ENCODE measurements around the gene LYVE1. TPM values are rescaled to one million over a fixed set of nuclear protein-coding genes. Genes with fewer than 3 reads are reported as not detected.

The LYVE1 gene
- polyA plus RNA-seq, 1 of the 3 experiments (the other 2 are of a cell fraction): not detected

GRCh38 chr11:10592331-10592730, 23.9 kb upstream of the LYVE1 start:
- Histone ChIP-seq H3K4me3 (ENCODE audit: low read depth in 2 of 2, low read length in 1 of 2) (no peak overlapping the region), H3K9me2 (no peaks in the 10 kb centered on the region; the same call in 1 of the 2 replicates), H3K4me2 (no peak overlapping the region), H4K20me1 (ENCODE audit: insufficient read depth) (no peaks in the 10 kb centered on the region), H3K36me3 (replicated peaks in 1 of 2; ENCODE audit: control insufficient read depth in 1 of 2, insufficient read depth in 2 of 2, low read length in 1 of 2) (no peaks in the 10 kb centered on the region), H3F3A (replicated peaks; ENCODE audit: insufficient read depth) (peaks cover 10% of the 10 kb centered on the region), H2AFZ (ENCODE audit: low read depth) (peak overlapping the region; percentile 54; the same call in 1 of the 2 replicates), H3K79me2 (ENCODE audit: insufficient read depth) (no peaks in the 10 kb centered on the region), H3K9me3 (no peaks in the 10 kb centered on the region), H3K9ac (no peak overlapping the region), H3K4me1 (ENCODE audit: control insufficient read depth in 1 of 2, insufficient read depth in 2 of 2, low read depth in 1 of 2, low read length in 1 of 2) (peaks cover 0 to 25% of the 10 kb centered on the region in 2 experiments; a peak in 2 of 4 replicates), H3K27me3 (ENCODE audit: insufficient read depth) (no peaks in the 10 kb centered on the region), H3K27ac (ENCODE audit: low read depth in 2 of 2, low read length in 1 of 2) (peak overlapping the region in 1 of 2 experiments; percentile 70; a peak in 2 of 4 replicates)
- 9% methylated on average over 2 of the region's 2 CpGs for WGBS (ENCODE audit: low lambda C conversion rate)
- DNase-seq: no peak
- TF ChIP-seq FOXM1 (IDR thresholded peaks at IDR 0.05; ENCODE audit: low read depth) (no peak), JUND (IDR thresholded peaks at IDR 0.05) (peak; percentile 28; the same call in 1 of the 2 replicates)
- CTCF ChIA-PET: interaction anchor here (1.0 kb wide), 1 partner anchor 62 kb away, joined by 4 read pairs; no protein-coding TSS in a partner anchor
- POLR2A ChIA-PET: no interaction called here

- peaks cover 10% of the 10 kb centered on the region for H3F3A ChIP-seq (replicated peaks; ENCODE audit: insufficient read depth)
- H4K20me1 ChIP-seq (ENCODE audit: insufficient read depth): no peaks in the 10 kb centered on the region
- peak overlapping the region; percentile 54; the same call in 1 of the 2 replicates for H2AFZ ChIP-seq (ENCODE audit: low read depth)
- peak overlapping the region in 1 of 2 experiments; percentile 70; a peak in 2 of 4 replicates for H3K27ac ChIP-seq (ENCODE audit: low read depth in 2 of 2, low read length in 1 of 2)
- H3K9ac ChIP-seq: no peak overlapping the region
- no peaks in the 10 kb centered on the region; the same call in 1 of the 2 replicates for H3K9me2 ChIP-seq
- TF ChIP-seq ELF1 (IDR thresholded peaks at IDR 0.05) (no peak), SIN3A (IDR thresholded peaks at IDR 0.05; ENCODE audit: borderline replicate concordance, low read depth, low read length) (no peak), YY1 (IDR thresholded peaks at IDR 0.05; ENCODE audit: low read depth) (no peak), MEF2A (IDR thresholded peaks at IDR 0.05; ENCODE audit: borderline replicate concordance, low read depth) (no peak), CHD2 (IDR thresholded peaks at IDR 0.05; ENCODE audit: low read length, partially characterized antibody) (no peak), EP300 (IDR thresholded peaks at IDR 0.05; ENCODE audit: borderline replicate concordance in 1 of 2, low read depth in 1 of 2, low read length in 1 of 2) (no peak), TEAD4 (IDR thresholded peaks at IDR 0.05; ENCODE audit: borderline replicate concordance, insufficient read depth) (no peak), EZH2phosphoT487 (IDR thresholded peaks at IDR 0.05; ENCODE audit: borderline replicate concordance, low read depth) (no peak), GATA2 (CRISPR knock-in tag; IDR thresholded peaks at IDR 0.05) (no peak)
- H3K79me2 ChIP-seq (ENCODE audit: insufficient read depth): no peaks in the 10 kb centered on the region
- no peak for DNase-seq
- H3K27me3 ChIP-seq (ENCODE audit: insufficient read depth): no peaks in the 10 kb centered on the region
- no peak overlapping the region for H3K4me3 ChIP-seq (ENCODE audit: low read depth in 2 of 2, low read length in 1 of 2)
- H3K9me3 ChIP-seq: no peaks in the 10 kb centered on the region
- H3K4me2 ChIP-seq: no peak overlapping the region
- ChIA-PET CTCF (interaction anchor here (1.0 kb wide), 1 partner anchor 18 kb away, joined by 3 read pairs; no protein-coding TSS in a partner anchor), POLR2A (no interaction called here)
- 91% methylated on average over 2 of the region's 2 CpGs for WGBS (ENCODE audit: low lambda C conversion rate)
- peaks cover 0 to 31% of the 10 kb centered on the region in 2 experiments; a peak in 2 of 4 replicates for H3K4me1 ChIP-seq (ENCODE audit: control insufficient read depth in 1 of 2, insufficient read depth in 2 of 2, low read depth in 1 of 2, low read length in 1 of 2)
- no peaks in the 10 kb centered on the region for H3K36me3 ChIP-seq (replicated peaks in 1 of 2; ENCODE audit: control insufficient read depth in 1 of 2, insufficient read depth in 2 of 2, low read length in 1 of 2)
These were observed 23.3 kb upstream of the LYVE1 start for GRCh38 chr11:10591741-10592140.

GRCh38 chr11:10590218-10590915, 21.9 kb upstream of the LYVE1 start:
- no peak overlapping the region for H3K9ac ChIP-seq
- no peaks in the 10 kb centered on the region for H3K36me3 ChIP-seq (replicated peaks in 1 of 2; ENCODE audit: control insufficient read depth in 1 of 2, insufficient read depth in 2 of 2, low read length in 1 of 2)
- no peak overlapping the region for H2AFZ ChIP-seq (ENCODE audit: low read depth)
- CTCF ChIA-PET: interaction anchor here (1.4 kb wide), 1 partner anchor 64 kb away, joined by 3 read pairs; no protein-coding TSS in a partner anchor
- peaks cover 0 to 33% of the 10 kb centered on the region in 2 experiments; a peak in 2 of 4 replicates for H3K4me1 ChIP-seq (ENCODE audit: control insufficient read depth in 1 of 2, insufficient read depth in 2 of 2, low read depth in 1 of 2, low read length in 1 of 2)
- H3K27me3 ChIP-seq (ENCODE audit: insufficient read depth): no peaks in the 10 kb centered on the region
- no peak overlapping the region for H3K4me3 ChIP-seq (ENCODE audit: low read depth in 2 of 2, low read length in 1 of 2)
- WGBS (ENCODE audit: low lambda C conversion rate): 62% methylated on average over 2 of the region's 2 CpGs
- H3K4me2 ChIP-seq: no peak overlapping the region
- no peaks in the 10 kb centered on the region for H3K9me3 ChIP-seq
- H3F3A ChIP-seq (replicated peaks; ENCODE audit: insufficient read depth): peaks cover 10% of the 10 kb centered on the region
- H3K9me2 ChIP-seq: no peaks in the 10 kb centered on the region; the same call in 1 of the 2 replicates
- DNase-seq: no peak
- POLR2A ChIA-PET: no interaction called here
- no peak overlapping the region for H3K27ac ChIP-seq (ENCODE audit: low read depth in 2 of 2, low read length in 1 of 2)
- TF ChIP-seq FOXM1 (IDR thresholded peaks at IDR 0.05; ENCODE audit: low read depth): no peak
- no peak for TF ChIP-seq TAF1 (IDR thresholded peaks at IDR 0.05; ENCODE audit: borderline replicate concordance, low read depth, low read length)
- no peak for TF ChIP-seq RFX5 (IDR thresholded peaks at IDR 0.05; ENCODE audit: low read length)
- no peak for TF ChIP-seq JUND (IDR thresholded peaks at IDR 0.05)
- TF ChIP-seq GABPA (IDR thresholded peaks at IDR 0.05; ENCODE audit: low read depth): no peak
- no peak for TF ChIP-seq NFIC (IDR thresholded peaks at IDR 0.05; ENCODE audit: borderline replicate concordance)
- no peak for TF ChIP-seq TCF12 (IDR thresholded peaks at IDR 0.05)
- no peak for TF ChIP-seq GATA2 (CRISPR knock-in tag; IDR thresholded peaks at IDR 0.05)
- H4K20me1 ChIP-seq (ENCODE audit: insufficient read depth): no peaks in the 10 kb centered on the region
- no peaks in the 10 kb centered on the region for H3K79me2 ChIP-seq (ENCODE audit: insufficient read depth)
